GM21717 (cell line): ENCODE data around the gene APAF1.

ENCODE experiments used
- ATAC-seq: cut with Tn5 transposase; IDR thresholded peaks from one replicate; pipeline ENCODE4 v1.9.1; 2021; ENCODE audit warnings: mild to moderate bottlenecking, moderate library complexity; ENCODE audit not compliant: unreplicated experiment

The APAF1 gene

GRCh38 chr12:98656289-98657101 lies 11.4 kb downstream of the APAF1 start:
- ATAC-seq, result no peak

- no peak for ATAC-seq
Measured at GRCh38 chr12:98660521-98660920, 15.4 kb downstream of the APAF1 start.

- ATAC-seq, result no peak
Measured at GRCh38 chr12:98669751-98670150, 24.7 kb downstream of the APAF1 start.

- no peak for ATAC-seq
Measured at GRCh38 chr12:98671459-98671858, 26.4 kb downstream of the APAF1 start.

- no peak for ATAC-seq
Measured at GRCh38 chr12:98674841-98675240, 29.8 kb downstream of the APAF1 start.

- no peak for ATAC-seq
Measured at GRCh38 chr12:98678236-98678945, 33.3 kb downstream of the APAF1 start.

GRCh38 chr12:98678946-98679610 lies 34.0 kb downstream of the APAF1 start:
- no peak for ATAC-seq

GRCh38 chr12:98679611-98680005 lies 34.5 kb downstream of the APAF1 start:
- ATAC-seq, result no peak

- no peak for ATAC-seq
Measured at GRCh38 chr12:98684199-98684598, 39.1 kb downstream of the APAF1 start.

GRCh38 chr12:98686603-98687002 lies 41.5 kb downstream of the APAF1 start:
- ATAC-seq, result no peak

- no peak for ATAC-seq
Measured at GRCh38 chr12:98691351-98691750, 46.3 kb downstream of the APAF1 start.

GRCh38 chr12:98696036-98696646 lies 51.1 kb downstream of the APAF1 start:
- no peak for ATAC-seq

- ATAC-seq, result no peak
Measured at GRCh38 chr12:98697209-98697608, 52.1 kb downstream of the APAF1 start.

GRCh38 chr12:98698603-98699463 lies 53.7 kb downstream of the APAF1 start:
- peak; percentile 82 for ATAC-seq

GRCh38 chr12:98699586-98699985 lies 54.5 kb downstream of the APAF1 start:
- ATAC-seq, result no peak

GRCh38 chr12:98701166-98701565 lies 56.1 kb downstream of the APAF1 start:
- no peak for ATAC-seq

- ATAC-seq, result no peak
Measured at GRCh38 chr12:98709022-98709421, 63.9 kb downstream of the APAF1 start.

GRCh38 chr12:98714426-98714825 lies 69.3 kb downstream of the APAF1 start:
- ATAC-seq, result no peak

GRCh38 chr12:98719515-98720504 lies 74.7 kb downstream of the APAF1 start:
- peak; percentile 59 for ATAC-seq
